Measurements from ENCODE around the gene ZNF212. TPM values are rescaled to one million over a fixed set of nuclear protein-coding genes. Genes with fewer than 3 reads are reported as not detected.
"Not testable (repeated sequence)": the region's sequence is repeated elsewhere in the genome, so short reads cannot be mapped to it uniquely, and the experiment has no call there.

Gene ZNF212
- total RNA-seq, 1 experiment from 2014 or later, result 2.7 TPM

GRCh38 chr7:149252378-149252777, 12.9 kb downstream of the ZNF212 start:
- DNase-seq (ENCODE audit: low spot score), result no peak

- no peak for DNase-seq (ENCODE audit: low spot score)
Observed at GRCh38 chr7:149253665-149254064, 14.2 kb downstream of the ZNF212 start.

- no peak for DNase-seq (ENCODE audit: low spot score)
Observed at GRCh38 chr7:149254181-149254858, 14.9 kb downstream of the ZNF212 start.

GRCh38 chr7:149255174-149255573, 15.7 kb downstream of the ZNF212 start:
- no peak for DNase-seq (ENCODE audit: low spot score)

- no peak for DNase-seq (ENCODE audit: low spot score)
Observed at GRCh38 chr7:149256568-149256967, 17.1 kb downstream of the ZNF212 start.

DNA sequence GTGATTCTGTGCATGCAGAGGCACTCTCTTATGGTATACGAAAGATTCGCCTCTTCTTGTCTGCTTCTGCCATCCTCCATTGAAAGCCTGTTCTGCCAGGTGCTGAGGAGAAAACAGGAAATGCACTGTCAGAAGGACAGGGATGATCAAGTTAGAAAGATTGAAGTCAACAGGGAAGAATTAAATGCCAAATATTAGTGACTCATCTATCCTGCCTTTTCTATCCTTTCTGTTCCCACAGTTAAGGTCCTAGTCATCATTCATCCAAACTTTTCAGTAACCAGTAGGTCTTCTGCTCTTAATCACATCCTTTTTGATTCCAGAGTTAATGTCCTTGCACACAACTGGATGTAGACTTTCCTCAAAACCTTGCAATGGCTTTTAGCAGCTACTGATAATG, 17.7 kb downstream of the ZNF212 start:
- peak; percentile 11 for DNase-seq (ENCODE audit: low spot score)

DNA sequence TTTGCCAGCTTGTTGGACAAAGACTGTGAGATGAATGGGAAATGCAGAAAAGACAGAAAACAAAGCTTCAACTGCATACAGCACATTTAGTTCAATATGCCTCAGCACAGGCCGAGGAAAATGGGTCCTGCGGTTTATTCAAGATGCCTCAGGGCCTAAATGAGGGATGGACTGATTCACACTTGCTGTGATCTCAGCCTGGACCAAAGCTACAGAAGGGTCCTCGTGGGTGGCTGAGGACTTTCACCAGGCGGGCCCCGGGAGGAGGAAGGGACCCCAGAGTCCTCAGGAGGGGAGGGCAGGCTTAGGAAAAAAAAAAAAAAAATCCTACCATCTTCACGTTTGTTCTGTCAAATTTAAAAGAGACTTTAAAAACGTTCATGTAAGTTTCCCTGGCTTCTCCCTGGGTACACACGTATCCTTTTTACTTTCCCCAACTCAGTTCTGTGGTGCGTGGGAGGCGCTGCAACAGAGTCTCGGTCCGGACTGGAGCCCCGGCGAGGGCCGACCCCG, 21.9 kb downstream of the ZNF212 start:
- DNase-seq (ENCODE audit: low spot score), result peak; percentile 46

DNA sequence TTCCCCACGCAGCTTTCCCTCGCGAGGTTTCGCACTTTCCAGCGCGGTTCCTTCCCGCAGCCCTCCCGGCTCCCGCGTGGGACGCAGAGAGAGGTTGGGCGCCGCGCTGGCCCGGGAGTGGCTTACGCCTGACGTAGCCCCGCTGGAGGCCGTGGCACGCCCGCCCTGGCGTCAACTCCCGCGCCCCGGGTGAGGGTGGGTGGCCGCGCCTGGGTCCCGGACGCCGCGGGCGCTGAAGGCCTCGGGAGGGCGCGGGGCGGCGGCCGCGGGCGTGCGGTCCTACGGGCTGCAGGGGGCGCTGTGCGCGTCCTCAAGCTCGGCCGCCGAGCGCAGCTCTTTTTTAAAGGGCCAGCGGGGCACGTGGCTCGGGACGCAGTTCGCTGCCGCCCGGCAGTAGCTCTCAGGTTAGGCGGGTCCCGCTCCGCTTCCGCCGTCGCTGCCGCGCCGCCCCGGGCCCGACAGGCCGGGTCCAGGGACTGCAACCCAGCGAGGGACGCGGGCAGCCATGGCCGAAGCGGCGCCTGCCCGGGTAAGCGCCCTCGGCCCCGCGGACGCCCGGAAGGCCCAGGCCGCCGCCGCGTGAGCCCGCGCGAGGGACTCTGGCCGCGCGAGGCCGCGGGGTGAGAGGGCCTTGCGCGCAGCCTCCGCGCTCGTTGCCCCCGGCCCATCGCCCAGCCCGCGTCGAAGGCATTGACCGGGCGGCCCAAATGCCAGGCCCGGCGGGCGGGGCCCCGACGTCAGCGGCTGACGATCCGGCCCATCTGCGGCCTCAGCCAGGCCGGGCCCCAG, 22.6 kb downstream of the ZNF212 start, which contains the start of gene ZNF783:
ZNF783 (plus strand) TSS at position 368 of the 789 bp plus-strand sequence; CDS start at position 506, 138 bp downstream.
- DNase-seq (ENCODE audit: low spot score), result peak; percentile 56

- no peak for DNase-seq (ENCODE audit: low spot score)
Observed at GRCh38 chr7:149266451-149266850, 27.0 kb downstream of the ZNF212 start.

DNA sequence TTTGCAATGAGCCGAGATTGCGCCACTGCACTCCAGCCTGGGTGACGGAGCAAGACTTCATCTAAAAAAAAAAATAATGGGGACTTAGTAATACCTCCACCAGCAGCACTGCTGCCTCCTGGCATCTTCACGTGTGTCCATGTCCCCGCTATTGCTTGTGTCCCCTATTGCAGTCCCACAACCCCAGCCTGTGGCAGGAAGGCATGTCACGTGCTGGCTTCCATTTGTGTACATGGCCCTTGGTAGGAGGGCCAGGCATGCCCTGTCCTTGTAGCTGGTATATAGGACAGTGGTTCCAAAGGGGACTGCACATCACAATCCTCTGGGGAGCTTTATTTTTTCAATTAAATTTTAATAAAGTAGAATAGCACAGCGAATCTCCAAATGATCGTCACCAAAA, 28.3 kb downstream of the ZNF212 start:
- DNase-seq (ENCODE audit: low spot score), result no peak

DNA sequence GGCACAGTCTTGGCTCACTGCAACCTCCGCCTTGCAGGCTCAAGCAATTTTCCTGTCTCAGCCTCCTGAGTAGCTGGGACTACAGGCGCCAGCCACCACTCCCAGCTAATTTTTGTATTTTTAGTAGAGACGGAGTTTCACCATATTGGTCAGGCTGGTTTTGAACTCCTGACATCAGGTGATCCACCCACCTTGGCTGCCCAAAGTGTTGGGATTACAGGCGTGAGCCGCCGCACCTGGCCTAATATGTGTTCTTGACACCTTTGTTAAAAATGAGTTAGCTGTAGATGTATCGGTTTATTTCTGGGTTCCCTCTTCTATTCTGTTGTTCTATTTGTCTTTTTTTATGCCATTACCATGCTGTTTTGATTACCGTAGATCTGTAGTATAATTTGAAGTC, 35.0 kb downstream of the ZNF212 start:
- DNase-seq (ENCODE audit: low spot score), result not testable (repeated sequence)

GRCh38 chr7:149277871-149278270, 38.4 kb downstream of the ZNF212 start:
- no peak for DNase-seq (ENCODE audit: low spot score)

GRCh38 chr7:149278396-149278795, 38.9 kb downstream of the ZNF212 start:
- no peak for DNase-seq (ENCODE audit: low spot score)

GRCh38 chr7:149279111-149279743, 39.8 kb downstream of the ZNF212 start:
- no peak for DNase-seq (ENCODE audit: low spot score)

DNA sequence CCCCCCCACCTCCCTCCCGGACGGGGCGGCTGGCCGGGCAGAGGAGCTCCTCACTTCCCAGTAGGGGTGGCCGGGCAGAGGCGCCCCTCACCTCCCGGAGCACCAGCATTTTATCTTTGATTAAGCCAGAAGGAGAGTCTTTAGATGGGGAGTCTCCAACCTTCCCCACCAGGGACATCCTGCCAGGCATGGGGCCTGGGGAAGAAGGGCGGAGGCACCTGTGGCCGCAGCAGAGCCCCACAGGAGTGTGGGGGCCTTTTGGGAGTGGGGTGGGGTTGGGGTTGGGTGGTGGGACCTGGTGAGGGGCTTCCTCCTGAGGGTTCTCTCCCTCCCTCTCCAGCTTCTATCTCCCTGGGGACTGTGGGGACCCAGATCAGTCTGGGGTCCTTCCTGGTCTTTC, 40.7 kb downstream of the ZNF212 start:
- no peak for DNase-seq (ENCODE audit: low spot score)

DNA sequence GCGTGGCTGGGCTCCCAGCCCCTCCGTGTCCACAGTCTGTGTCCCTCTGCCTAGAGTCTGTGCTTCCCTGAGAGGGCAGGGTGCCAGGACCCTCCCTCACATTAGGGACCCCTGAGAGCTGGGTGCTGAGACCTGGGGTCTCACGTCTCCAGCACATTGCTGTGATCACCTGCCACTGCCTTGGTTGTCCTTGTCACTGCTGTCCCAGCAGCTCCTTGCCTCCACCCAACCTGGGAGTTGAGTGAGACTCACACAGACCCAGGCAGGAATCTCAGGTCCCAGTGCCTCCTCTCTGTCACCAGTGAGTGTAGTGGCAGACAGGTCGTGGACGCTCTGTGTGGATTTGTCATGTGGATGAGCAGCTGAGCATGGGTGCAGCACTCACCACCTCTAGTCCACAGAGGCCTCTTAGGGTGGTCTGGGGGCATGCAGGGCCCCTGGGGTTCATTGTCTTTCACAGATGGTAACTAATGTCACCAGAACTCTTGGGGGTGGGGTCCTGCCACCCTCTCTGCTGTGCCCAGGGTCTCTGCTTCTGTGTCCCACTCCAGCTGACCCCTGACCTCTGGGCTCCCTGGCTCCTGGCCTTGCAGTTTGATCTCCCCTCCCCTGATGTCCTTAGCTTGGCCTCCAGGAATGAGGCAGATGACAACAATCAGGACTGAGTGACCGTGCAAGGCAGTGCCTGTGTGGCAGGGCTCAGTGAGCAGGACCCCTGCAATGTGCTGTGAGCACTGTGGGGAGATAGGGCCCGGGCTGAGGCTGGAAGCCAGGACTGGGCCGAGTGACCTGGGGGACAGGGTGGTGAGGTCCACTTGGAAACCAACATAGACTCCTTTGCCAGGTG, 41.4 kb downstream of the ZNF212 start:
- no peak for DNase-seq (ENCODE audit: low spot score)

- DNase-seq (ENCODE audit: low spot score), result no peak
Observed at GRCh38 chr7:149281508-149282330, 42.3 kb downstream of the ZNF212 start.

GRCh38 chr7:149282331-149282655, 42.8 kb downstream of the ZNF212 start:
- DNase-seq (ENCODE audit: low spot score), result no peak

GRCh38 chr7:149283321-149283720, 43.9 kb downstream of the ZNF212 start:
- DNase-seq (ENCODE audit: low spot score), result no peak

DNA sequence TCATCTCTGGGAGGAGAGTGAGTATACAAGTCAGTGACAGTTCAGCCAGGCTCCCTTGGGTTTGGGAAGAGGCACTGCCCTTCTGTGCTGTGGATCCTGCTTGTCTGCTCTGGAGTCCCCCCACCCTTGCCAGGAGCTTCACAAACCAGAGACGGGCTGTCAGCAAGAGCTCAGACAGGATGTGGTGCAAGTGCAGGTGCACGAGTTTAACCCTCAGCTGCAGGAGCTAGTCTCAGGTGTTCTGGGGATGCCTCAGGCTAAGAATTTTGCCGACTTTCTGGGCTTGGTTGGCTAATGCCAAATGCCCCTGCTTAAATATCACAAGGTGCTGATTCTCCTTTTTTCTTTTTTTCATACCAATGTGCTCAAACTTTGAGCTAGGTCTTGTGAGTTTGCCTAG, 44.9 kb downstream of the ZNF212 start:
- no peak for DNase-seq (ENCODE audit: low spot score)

All from A172 (cell line).